Astrocyte (in vitro differentiated cells and primary cell): ENCODE results near the gene FBXO27. TPM values are rescaled to one million over a fixed set of nuclear protein-coding genes. Genes with fewer than 3 reads are reported as not detected.

Source experiments
- DNase-seq: peaks from one replicate; pipeline ENCODE4 v3.0.0-alpha.2; 2010; ENCODE audit warnings: low read depth
- FAIRE-seq: peaks from 2 replicates; lab custom pipeline; 2011; peaks lifted over from hg19 to GRCh38; lab: Jason Lieb, UNC
- H2AFZ ChIP-seq: 2 replicates; pipeline ENCODE4 v1.6.0; 2012; ENCODE audit warnings: low read depth, low read length, inconsistent platforms
- H3K27ac ChIP-seq: 2 replicates; pipeline ENCODE4 v1.5.1; 2011; ENCODE audit warnings: low read depth, low read length, inconsistent platforms
- H3K27me3 ChIP-seq: 2 replicates; pipeline ENCODE4 v1.6.0; 2011; ENCODE audit warnings: low read length, inconsistent platforms; ENCODE audit not compliant: insufficient read depth
- H3K36me3 ChIP-seq: 2 replicates; pipeline ENCODE4 v1.5.1; 2011; ENCODE audit warnings: low read length, inconsistent platforms; ENCODE audit not compliant: insufficient read depth
- H3K4me1 ChIP-seq: 2 replicates; pipeline ENCODE4 v1.5.1; 2011; ENCODE audit warnings: low read length, inconsistent platforms; ENCODE audit not compliant: insufficient read depth
- H3K4me2 ChIP-seq: 2 replicates; pipeline ENCODE4 v1.6.0; 2012; ENCODE audit warnings: low read length, inconsistent platforms
- H3K4me3 ChIP-seq: 2 replicates; pipeline ENCODE4 v1.5.1; 2011; ENCODE audit warnings: low read depth, mild to moderate bottlenecking, low read length, inconsistent platforms; ENCODE audit not compliant: insufficient read depth
- H3K79me2 ChIP-seq: 2 replicates; pipeline ENCODE4 v1.6.0; 2012; ENCODE audit warnings: mild to moderate bottlenecking, low read length, inconsistent platforms; ENCODE audit not compliant: insufficient read depth
- H3K9ac ChIP-seq: 2 replicates; pipeline ENCODE4 v1.6.0; 2012; ENCODE audit warnings: mild to moderate bottlenecking, low read length, inconsistent platforms
- H3K9me3 ChIP-seq: 2 replicates; pipeline ENCODE4 v1.5.1; 2012; ENCODE audit warnings: low read depth, mild to moderate bottlenecking, low read length, inconsistent platforms; ENCODE audit not compliant: insufficient read depth
- H4K20me1 ChIP-seq: 2 replicates; pipeline ENCODE4 v1.6.0; 2012; ENCODE audit warnings: low read length, inconsistent platforms; ENCODE audit not compliant: insufficient read depth
- H3K27ac Mint-ChIP-seq: one replicate; pipeline ENCODE4 v1.8.0; 2021; ENCODE audit warnings: mild to moderate bottlenecking, mixed read lengths; ENCODE audit not compliant: unreplicated experiment
- H3K27me3 Mint-ChIP-seq: one replicate; pipeline ENCODE4 v1.8.0; 2021; ENCODE audit warnings: low read depth, mixed read lengths; ENCODE audit not compliant: unreplicated experiment
- H3K36me3 Mint-ChIP-seq: one replicate; pipeline ENCODE4 v1.8.0; 2021; ENCODE audit warnings: low read depth, mixed read lengths; ENCODE audit not compliant: unreplicated experiment
- H3K4me1 Mint-ChIP-seq: one replicate; pipeline ENCODE4 v1.8.0; 2021; ENCODE audit warnings: low read depth, mixed read lengths; ENCODE audit not compliant: unreplicated experiment
- H3K4me3 Mint-ChIP-seq: one replicate; pipeline ENCODE4 v1.8.0; 2021; ENCODE audit warnings: mild to moderate bottlenecking, moderate library complexity, mixed read lengths; ENCODE audit not compliant: unreplicated experiment
- H3K9me3 Mint-ChIP-seq: one replicate; pipeline ENCODE4 v1.8.0; 2021; ENCODE audit warnings: mild to moderate bottlenecking, mixed read lengths; ENCODE audit not compliant: unreplicated experiment
- EZH2 ChIP-seq: IDR thresholded peaks from 2 replicates; pipeline ENCODE4 v1.6.1; 2012; ENCODE audit warnings: mild to moderate bottlenecking, low read length, inconsistent platforms; ENCODE audit not compliant: insufficient read depth
- total RNA-seq: library from RNA; stranded (reverse); gene quantifications from 2 replicates; pipeline ENCODE4 v1.2.1, GENCODE V29; 2021
- TF ChIP-seq, protein P1 (sequence below): IDR thresholded peaks from 2 replicates; pipeline ENCODE4 v1.5.1; 2011; ENCODE audit warnings: low read depth, mild to moderate bottlenecking, inconsistent platforms, low read length, moderate library complexity; ENCODE audit not compliant: insufficient read depth

Gene FBXO27
- total RNA-seq, 1 donor from 2014 or later: 7.1 TPM

DNA sequence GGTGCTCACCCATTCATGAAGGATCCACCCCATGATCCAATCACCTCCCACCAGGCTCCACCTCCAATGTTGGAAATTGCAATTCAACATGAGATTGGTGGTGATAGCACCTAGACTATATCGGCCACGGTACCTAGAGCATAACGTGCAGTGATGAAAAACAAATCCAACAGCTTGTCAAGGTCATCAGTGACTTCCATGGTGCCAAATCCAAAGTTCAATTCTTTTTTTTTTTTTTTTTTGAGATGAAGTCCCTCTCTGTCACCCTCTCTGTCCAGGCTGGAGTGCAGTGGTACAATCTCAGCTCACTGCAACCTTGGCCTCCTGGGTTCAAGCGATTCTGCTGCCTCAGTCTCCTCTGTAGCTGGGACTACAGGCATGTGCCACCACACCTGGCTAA is 34.8 kb upstream of the FBXO27 start:
- H3K4me2 ChIP-seq: no peak overlapping the region
- H3K4me3 Mint-ChIP-seq: no peak overlapping the region
- FAIRE-seq: no peak
- H3K27me3 ChIP-seq: no peaks in the 10 kb centered on the region
- TF ChIP-seq EZH2: no peak
- TF ChIP-seq, protein P1, sequence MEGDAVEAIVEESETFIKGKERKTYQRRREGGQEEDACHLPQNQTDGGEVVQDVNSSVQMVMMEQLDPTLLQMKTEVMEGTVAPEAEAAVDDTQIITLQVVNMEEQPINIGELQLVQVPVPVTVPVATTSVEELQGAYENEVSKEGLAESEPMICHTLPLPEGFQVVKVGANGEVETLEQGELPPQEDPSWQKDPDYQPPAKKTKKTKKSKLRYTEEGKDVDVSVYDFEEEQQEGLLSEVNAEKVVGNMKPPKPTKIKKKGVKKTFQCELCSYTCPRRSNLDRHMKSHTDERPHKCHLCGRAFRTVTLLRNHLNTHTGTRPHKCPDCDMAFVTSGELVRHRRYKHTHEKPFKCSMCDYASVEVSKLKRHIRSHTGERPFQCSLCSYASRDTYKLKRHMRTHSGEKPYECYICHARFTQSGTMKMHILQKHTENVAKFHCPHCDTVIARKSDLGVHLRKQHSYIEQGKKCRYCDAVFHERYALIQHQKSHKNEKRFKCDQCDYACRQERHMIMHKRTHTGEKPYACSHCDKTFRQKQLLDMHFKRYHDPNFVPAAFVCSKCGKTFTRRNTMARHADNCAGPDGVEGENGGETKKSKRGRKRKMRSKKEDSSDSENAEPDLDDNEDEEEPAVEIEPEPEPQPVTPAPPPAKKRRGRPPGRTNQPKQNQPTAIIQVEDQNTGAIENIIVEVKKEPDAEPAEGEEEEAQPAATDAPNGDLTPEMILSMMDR: no peak
- H3K9me3 ChIP-seq: no peaks in the 10 kb centered on the region
- no peaks in the 10 kb centered on the region for H4K20me1 ChIP-seq
- no peak for DNase-seq
- H3K9me3 Mint-ChIP-seq: peaks cover 2% of the 10 kb centered on the region
- H3K9ac ChIP-seq: no peak overlapping the region
- peaks cover 5% of the 10 kb centered on the region for H3K27me3 Mint-ChIP-seq
- no peaks in the 10 kb centered on the region for H3K79me2 ChIP-seq
- H3K4me3 ChIP-seq: no peak overlapping the region
- H3K4me1 Mint-ChIP-seq: no peaks in the 10 kb centered on the region
- no peak overlapping the region for H3K27ac ChIP-seq
- H3K4me1 ChIP-seq: no peaks in the 10 kb centered on the region
- H3K36me3 Mint-ChIP-seq: no peaks in the 10 kb centered on the region
- H3K27ac Mint-ChIP-seq: no peak overlapping the region
- H3K36me3 ChIP-seq: no peaks in the 10 kb centered on the region
- H2AFZ ChIP-seq: no peak overlapping the region

DNA sequence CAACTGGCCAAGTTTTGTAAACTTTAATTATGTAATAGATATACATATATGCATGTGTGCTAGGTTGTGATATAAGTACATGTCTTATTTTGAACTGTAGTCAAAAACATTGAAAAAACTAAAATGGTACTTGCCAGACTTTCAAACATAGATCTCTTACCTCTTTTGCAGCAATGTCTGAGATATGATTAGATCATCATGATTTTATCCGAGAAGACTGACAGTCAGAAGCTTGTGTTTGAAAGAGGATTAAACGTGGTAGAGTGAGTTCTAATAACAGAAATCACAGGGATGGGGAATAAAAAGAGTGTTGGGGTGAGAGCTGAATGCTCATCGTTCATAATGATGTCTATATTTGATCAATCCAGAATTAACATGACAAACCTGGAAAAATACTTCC is 33.6 kb upstream of the FBXO27 start:
- no peaks in the 10 kb centered on the region for H3K4me1 Mint-ChIP-seq
- Histone ChIP-seq H3K4me3 (no peak overlapping the region), H3K27me3 (no peaks in the 10 kb centered on the region), H3K4me2 (no peak overlapping the region), H3K4me1 (no peaks in the 10 kb centered on the region), H2AFZ (no peak overlapping the region), H3K9me3 (no peaks in the 10 kb centered on the region), H4K20me1 (no peaks in the 10 kb centered on the region), H3K36me3 (no peaks in the 10 kb centered on the region), H3K79me2 (no peaks in the 10 kb centered on the region), H3K9ac (no peak overlapping the region), H3K27ac (no peak overlapping the region)
- H3K27me3 Mint-ChIP-seq: peaks cover 7% of the 10 kb centered on the region
- DNase-seq (no peak), FAIRE-seq (no peak)
- no peak overlapping the region for H3K4me3 Mint-ChIP-seq
- H3K36me3 Mint-ChIP-seq: no peaks in the 10 kb centered on the region
- H3K9me3 Mint-ChIP-seq: peaks cover 4% of the 10 kb centered on the region
- no peak for TF ChIP-seq EZH2
- TF ChIP-seq, protein P1: no peak
- no peak overlapping the region for H3K27ac Mint-ChIP-seq

DNA sequence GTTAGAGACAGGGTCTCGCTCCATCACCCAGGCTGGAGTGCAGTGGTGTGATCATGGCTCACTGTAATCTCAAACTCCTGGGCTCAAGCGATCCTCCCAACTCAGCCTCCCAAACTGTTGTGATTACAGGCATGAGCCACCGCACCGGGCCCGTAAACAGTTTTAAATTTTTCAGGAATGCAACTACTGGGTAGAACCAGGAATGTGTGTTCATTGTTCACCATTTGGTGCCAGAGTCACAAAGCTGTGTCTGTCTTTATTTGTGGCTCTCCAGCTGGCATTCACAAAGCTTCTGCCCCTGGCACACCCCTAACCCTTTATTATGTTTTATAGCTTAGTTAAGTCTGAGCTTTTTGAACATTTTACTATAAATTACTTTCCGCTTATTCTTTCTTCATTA is 32.1 kb upstream of the FBXO27 start:
- no peak for TF ChIP-seq EZH2
- TF ChIP-seq, protein P1: no peak
- Mint-ChIP-seq H3K9me3 (peaks cover 4% of the 10 kb centered on the region), H3K4me3 (no peak overlapping the region), H3K27ac (no peak overlapping the region), H3K4me1 (no peaks in the 10 kb centered on the region), H3K27me3 (peaks cover 7% of the 10 kb centered on the region), H3K36me3 (no peaks in the 10 kb centered on the region)
- DNase-seq (no peak), FAIRE-seq (no peak)
- H3K9me3 ChIP-seq: no peaks in the 10 kb centered on the region
- no peaks in the 10 kb centered on the region for H4K20me1 ChIP-seq
- no peak overlapping the region for H3K9ac ChIP-seq
- H2AFZ ChIP-seq: no peak overlapping the region
- no peaks in the 10 kb centered on the region for H3K79me2 ChIP-seq
- H3K4me1 ChIP-seq: no peaks in the 10 kb centered on the region
- no peak overlapping the region for H3K4me3 ChIP-seq
- H3K27me3 ChIP-seq: no peaks in the 10 kb centered on the region
- no peak overlapping the region for H3K27ac ChIP-seq
- no peak overlapping the region for H3K4me2 ChIP-seq
- H3K36me3 ChIP-seq: no peaks in the 10 kb centered on the region
